Cardiac septum (tissue), 1 donor: ENCODE data around the gene IGSF22. TPM values are rescaled to one million over a fixed set of nuclear protein-coding genes. Genes with fewer than 3 reads are reported as not detected.

Source experiments
- DNase-seq: peaks from one replicate; pipeline ENCODE4 v3.0.0-alpha.2; 2020; ENCODE audit warnings: low spot score
- intact Hi-C: fragments of 100-400 bp; cut with DNase I; formaldehyde crosslinking; loops from one replicate; pipeline ENCODE4 v1.14.0; 2022
- total RNA-seq: library from RNA; stranded (reverse); fragmentation: NEBNext Ultra II Directional; extraction: Animal tissue kit (Norgen Biotek cat#: 25700); gene quantifications from one replicate; pipeline ENCODE4 v1.2.1, GENCODE V29; 2021
- donor health status: DM: no; HTN: no; CAD: no.

The IGSF22 gene
- total RNA-seq, 1 donor from 2014 or later, result 1.1 TPM

GRCh38 chr11:18748766-18749365 is 22.9 kb upstream of the IGSF22 start:
- no peak for DNase-seq
- intact Hi-C loops, result no loop called here

- no peak for DNase-seq
- intact Hi-C loops, result no loop called here
Observed at GRCh38 chr11:18745251-18745650, 19.3 kb upstream of the IGSF22 start.

- intact Hi-C loops, result no loop called here
- DNase-seq, result no peak
Observed at GRCh38 chr11:18743900-18744514, 18.0 kb upstream of the IGSF22 start.

GRCh38 chr11:18743365-18743764 is 17.4 kb upstream of the IGSF22 start:
- DNase-seq, result no peak
- intact Hi-C loops, result no loop called here

GRCh38 chr11:18741783-18742182 is 15.8 kb upstream of the IGSF22 start:
- DNase-seq, result no peak
- intact Hi-C loops, result no loop called here

GRCh38 chr11:18739685-18740084 is 13.7 kb upstream of the IGSF22 start:
- intact Hi-C loops, result no loop called here
- no peak for DNase-seq

- intact Hi-C loops, result no loop called here
- DNase-seq, result no peak
Observed at GRCh38 chr11:18737642-18738041, 11.7 kb upstream of the IGSF22 start.

- intact Hi-C loops, result no loop called here
- no peak for DNase-seq
Observed at GRCh38 chr11:18736590-18737148, 10.7 kb upstream of the IGSF22 start.

- no peak for DNase-seq
- intact Hi-C loops, result loop anchor here (5.0 kb wide), 1 partner anchor 616 kb away; no protein-coding TSS in a partner anchor
Observed at GRCh38 chr11:18733202-18733601, 7.2 kb upstream of the IGSF22 start.

GRCh38 chr11:18731949-18732821 is 6.2 kb upstream of the IGSF22 start:
- intact Hi-C loops, result loop anchor here (5.0 kb wide), 1 partner anchor 615 kb away; no protein-coding TSS in a partner anchor
- no peak for DNase-seq

GRCh38 chr11:18731441-18731840 is 5.5 kb upstream of the IGSF22 start:
- intact Hi-C loops, result loop anchor here (5.0 kb wide), 1 partner anchor 614 kb away; no protein-coding TSS in a partner anchor

GRCh38 chr11:18730020-18730419 is 4.0 kb upstream of the IGSF22 start:
- no peak for DNase-seq
- intact Hi-C loops, result loop anchor here (5.0 kb wide), 1 partner anchor 613 kb away; no protein-coding TSS in a partner anchor

More at GRCh38 chr11:18731441-18731840, 5.5 kb upstream of the IGSF22 start:
- DNase-seq, result no peak

- intact Hi-C loops, result no loop called here
Observed at GRCh38 chr11:18729426-18729825, 3.4 kb upstream of the IGSF22 start.

GRCh38 chr11:18728658-18729057 is 2.7 kb upstream of the IGSF22 start:
- DNase-seq, result no peak
- intact Hi-C loops, result no loop called here

More at GRCh38 chr11:18729426-18729825, 3.4 kb upstream of the IGSF22 start:
- no peak for DNase-seq

GRCh38 chr11:18727479-18728236 is 1.7 kb upstream of the IGSF22 start:
- intact Hi-C loops, result no loop called here
- DNase-seq, result no peak

GRCh38 chr11:18723991-18724390 is 2.0 kb downstream of the IGSF22 start:
- intact Hi-C loops, result no loop called here
- DNase-seq, result no peak

GRCh38 chr11:18722293-18722637 is 3.7 kb downstream of the IGSF22 start:
- intact Hi-C loops, result no loop called here
- DNase-seq, result no peak

GRCh38 chr11:18721561-18722292 is 4.3 kb downstream of the IGSF22 start:
- DNase-seq, result no peak
- intact Hi-C loops, result no loop called here
